ENCODE results near the gene HS6ST2.

The HS6ST2 gene

DNA sequence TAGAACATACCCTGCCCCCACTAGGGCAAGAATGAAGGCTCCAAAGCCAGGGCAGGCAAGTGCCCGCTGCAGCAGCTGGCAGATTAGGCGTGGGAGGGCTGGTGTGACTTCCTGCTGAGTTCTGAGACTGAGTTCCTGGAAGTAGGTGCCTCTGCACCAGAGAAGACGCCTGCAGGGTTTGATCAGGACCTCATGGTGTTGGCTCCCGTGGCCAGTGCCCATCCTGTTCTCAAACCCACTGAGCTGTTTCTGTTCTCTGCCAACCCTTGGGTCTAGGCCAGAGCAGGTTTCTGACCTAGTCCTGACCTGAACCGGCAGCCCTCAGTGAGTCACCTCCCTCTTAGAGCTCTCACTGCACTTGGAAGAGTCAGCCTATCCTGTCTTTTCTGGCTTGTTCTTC lies 220.7 kb downstream of the HS6ST2 start:
- DNase-seq: no peak

DNA sequence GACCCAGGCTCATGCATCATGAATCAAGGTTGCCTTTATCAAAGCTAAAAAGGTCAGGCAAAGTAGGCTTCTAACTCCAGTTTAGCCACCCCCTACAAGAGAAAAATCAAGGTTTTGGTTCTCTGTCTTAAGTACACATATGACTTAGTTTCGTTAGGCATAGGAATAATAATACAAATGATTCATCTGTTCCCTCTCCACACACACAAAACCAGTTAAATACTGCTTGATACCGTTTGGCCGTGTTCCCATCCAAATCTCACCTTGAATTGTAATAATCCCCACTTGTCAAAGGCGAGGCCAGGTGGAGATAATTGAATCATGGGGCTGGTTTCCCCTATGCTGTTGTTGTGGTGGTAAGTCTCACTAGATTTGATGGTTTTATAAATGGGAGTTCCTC lies 226.2 kb downstream of the HS6ST2 start:
- DNase-seq: no peak

DNA sequence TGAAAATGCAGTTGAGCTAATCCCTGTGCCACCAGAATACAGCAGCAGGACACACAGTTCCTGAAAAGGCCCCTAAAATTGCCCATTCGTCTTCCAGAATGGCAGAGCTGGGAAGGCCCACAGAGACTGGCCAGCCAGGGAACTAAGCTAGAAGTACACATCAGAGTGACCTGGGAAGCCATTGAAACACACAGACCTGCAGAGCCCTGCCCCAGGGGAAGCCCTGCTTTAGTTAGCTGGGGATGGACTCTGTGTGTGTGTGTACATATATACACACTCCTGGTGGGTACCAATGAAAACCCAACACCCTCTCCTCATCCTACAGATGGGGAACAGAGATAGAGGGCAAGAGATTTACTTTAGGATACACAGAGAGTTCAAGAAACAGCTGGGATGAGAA lies 227.7 kb downstream of the HS6ST2 start:
- DNase-seq: no peak

DNA sequence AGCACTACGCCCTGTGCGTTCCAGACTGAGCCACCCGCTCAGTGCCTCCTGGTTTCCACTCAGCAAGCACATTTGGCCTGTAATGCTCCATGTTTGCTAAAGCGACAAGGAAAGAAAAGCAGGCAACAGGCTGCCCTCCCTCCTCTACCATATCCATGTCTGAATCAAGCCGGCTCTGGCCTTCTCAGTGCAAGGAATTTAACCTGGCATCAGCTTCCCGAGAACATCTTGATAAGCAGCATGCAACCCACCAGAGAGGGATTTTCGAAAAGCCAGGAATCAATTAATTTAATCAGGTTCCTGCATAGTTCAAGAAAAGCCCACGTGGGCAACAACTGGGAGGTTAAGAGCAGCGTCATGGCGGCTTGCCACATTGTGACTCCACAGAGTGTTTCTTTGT lies 228.2 kb downstream of the HS6ST2 start:
- DNase-seq: no peak

DNA sequence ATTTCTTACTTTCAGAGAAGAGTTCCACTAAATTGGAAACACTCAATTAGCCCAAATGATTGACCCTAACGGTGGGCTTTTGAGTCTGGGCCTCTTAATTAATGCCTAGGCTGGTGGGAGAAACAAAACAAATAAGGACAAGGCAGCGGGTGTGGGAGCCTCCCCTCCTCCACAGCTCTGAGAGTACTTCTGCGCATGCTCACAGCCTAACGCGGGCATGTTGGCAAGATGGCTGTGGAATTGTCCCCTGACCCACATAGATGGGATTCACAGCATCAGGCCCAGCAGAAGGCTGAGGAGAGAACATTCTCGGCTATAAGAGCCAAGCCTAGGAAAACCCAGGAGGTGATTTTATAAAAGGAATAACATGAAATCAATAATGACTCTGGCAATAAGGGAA lies 230.1 kb downstream of the HS6ST2 start:
- DNase-seq: no peak

DNA sequence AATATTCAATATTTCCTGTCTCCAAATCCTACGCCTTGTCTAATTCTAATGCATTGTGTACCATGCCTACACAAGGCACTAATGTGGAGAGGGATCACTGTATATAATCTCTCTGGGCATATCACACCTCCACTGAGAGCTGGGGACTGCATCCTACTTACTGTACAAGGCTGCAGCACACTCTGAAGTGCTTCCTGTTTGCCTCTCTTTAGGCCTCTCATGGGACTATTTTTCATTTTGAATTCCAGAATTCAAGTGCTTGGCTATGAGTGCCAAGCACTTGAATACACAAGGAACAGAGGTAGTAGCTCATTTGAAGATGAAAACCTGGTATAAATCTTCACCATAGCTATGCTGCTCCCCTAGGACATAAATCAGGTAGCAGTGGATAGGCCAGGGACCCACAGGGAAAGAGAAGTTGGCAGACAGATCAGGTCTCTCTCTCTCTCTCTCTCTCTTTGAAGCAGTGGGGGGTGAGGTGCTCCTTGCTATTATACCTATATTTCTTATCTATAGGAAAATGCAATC lies 239.9 kb downstream of the HS6ST2 start:
- no peak for DNase-seq

DNA sequence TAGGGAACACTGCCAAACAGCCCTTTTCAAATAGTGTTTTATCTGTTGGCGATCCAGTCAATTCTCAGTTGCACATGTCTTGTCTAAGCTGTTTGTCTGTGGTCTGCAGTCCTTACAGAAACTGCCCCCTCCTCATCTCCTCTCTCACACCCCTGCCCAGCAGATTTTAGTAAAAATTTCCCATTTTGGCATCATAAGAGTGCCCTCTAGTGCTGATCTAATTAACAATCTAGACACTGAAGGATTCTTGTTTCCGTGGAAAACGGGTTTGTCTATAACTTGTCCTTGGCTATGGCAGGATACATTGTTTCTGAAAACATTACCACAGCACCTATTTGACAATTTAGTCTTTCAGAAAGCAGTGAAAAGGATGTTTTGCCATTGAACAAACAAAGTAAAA lies 242.4 kb downstream of the HS6ST2 start:
- DNase-seq: no peak

DNA sequence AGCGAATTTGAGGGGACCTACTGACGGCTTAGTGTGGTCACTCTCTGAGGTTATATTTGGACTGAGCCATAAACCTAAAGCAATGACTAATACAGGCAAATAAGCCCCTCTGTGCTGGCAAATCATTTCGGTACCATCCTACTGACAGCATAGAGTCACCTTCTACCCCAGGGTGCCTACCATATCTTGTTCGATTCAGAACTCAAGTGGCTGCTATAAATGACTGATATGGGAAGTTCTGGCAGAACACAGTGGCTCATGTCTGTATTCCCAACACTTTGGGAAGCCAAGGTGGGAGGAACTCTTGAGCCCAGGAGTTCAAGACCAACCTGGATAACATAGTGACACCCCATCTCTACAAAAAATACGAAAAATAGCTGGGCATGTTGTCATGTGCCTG lies 243.5 kb downstream of the HS6ST2 start:
- no peak for DNase-seq

DNA sequence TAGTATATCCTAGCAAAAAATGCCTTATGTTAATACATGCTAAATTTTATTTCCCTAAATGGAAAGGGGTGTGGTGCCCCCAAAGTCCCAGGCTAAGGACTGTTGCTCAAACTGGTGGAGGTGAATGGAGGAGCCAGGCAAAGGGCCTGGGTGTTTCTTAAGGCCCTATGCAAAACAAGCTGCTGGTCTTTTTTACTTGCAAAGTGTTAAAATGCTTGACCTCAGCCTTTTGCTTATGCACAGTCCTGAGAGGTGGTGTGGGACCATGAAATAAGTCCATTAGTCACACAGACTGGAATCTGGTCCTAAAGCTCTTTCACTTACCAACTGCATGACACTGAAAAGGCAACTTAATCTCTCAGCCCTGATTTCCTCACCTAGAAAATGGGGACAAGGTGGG lies 246.1 kb downstream of the HS6ST2 start:
- no peak for DNase-seq

DNA sequence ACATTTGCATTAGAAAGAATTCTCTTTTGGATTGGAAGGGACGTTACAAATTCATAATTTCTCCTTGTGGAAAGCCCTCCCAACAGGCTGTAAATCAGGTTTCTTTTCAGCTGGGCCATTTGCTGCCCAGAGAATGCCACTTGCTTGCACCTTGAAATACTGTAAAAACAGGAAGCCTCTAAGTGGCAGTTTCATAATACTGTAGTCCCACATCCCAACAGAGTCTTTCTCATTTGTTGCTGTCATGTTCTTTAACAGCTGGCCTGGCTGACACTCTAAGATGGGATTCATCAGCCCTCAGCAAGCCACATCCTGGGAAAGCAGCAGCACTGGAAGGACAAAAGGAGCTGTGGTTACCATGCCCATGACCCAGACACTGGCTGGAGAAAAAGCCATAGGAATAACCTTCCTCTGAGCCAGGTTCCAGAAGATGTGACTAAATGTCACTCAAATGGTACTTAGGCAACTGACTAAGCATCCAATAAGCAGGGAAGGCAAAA lies 247.7 kb downstream of the HS6ST2 start:
- no peak for DNase-seq

DNA sequence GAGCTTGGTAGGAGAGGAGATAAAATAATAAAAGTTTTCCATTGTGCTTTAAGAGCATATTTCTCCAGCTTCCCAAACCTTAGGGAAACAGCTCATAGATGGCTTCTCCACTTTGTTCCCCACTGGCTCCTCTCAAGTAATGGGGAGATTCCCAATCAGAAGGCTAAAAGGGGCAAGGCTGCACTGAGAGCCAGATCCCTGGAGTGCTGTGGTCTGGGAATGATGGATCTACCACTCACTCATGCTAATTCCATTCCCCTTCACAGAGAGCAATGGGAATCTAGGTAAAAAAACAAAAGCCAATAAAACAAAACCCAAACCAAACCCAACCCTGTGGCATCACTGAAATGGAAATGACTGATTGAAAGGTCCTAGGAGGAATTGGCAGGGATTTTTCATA lies 249.9 kb downstream of the HS6ST2 start:
- no peak for DNase-seq

DNA sequence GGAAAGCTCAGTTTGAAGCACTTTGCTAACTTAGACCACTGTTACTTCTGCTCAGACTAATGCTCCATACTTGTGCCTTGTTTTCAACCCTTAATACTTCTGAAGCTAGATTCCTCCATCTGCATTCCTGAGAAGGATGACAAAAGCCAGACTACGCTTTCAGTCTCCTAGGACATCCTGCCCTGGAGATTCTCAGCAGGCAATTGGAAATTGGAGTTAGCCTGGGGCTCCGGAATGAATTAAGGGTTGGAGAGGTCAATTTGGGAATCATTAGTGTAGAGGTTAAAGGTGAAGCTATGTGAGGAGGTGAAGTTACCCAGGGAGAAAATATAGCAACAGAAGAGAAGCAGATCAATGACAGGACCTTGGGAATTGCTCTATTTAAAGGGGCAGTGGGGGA lies 253.7 kb downstream of the HS6ST2 start:
- DNase-seq: no peak

DNA sequence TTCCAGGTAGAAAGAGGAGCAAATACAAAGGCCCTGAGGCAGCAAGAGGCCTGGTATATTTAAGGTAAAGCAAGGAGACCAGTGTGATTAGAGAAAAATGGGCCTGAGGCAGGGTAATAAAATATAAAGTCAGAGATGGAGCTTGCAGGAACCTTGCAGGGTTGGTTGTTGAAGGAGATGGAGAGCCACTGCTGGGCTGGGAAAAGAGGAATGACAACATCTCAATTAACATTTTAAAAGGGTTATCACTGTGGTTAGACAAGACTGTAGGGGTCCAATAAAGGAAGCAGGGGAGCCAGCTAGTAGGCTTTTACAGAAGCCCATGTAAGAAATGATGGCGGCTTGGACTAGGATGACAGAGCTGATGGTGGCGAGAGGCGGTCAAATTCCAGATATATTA lies 264.0 kb downstream of the HS6ST2 start:
- DNase-seq: no peak

DNA sequence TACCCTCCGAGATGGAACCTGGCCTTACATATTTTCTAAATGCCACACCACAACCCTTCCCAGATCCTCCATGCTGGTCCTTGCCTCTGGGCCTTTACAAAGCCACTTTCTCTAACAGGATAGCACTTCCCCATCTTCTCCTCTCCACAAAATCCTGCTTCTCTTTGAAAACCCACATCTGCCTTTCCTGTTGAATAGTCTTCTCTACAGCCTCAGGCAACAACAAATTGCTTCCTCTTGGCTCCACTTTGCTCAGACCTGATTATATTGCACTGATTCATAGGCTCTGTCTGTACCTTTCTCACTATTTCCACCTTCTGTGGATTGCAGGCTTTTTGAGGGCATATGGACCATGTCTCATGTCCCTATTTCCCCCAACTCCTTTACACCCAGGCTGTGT lies 265.9 kb downstream of the HS6ST2 start:
- no peak for DNase-seq

DNA sequence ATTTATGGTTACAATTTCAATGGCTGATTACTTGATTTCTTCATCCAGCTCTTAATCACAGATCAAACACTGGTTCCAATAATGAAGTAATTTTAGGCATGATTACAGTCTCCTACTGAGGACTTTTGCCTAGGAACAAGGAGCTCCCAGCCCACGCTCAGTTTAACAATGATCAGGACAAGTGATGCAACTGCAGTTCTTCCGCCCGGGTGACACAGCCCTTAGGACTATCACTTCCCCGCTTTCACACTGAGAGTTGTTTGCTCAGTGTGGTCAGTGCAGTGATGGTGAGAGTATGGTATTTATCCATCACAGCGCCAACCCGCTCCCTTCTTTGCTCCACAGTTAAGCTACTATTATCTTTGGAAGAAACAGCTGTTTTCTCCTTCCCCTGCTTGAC lies 266.4 kb downstream of the HS6ST2 start:
- no peak for DNase-seq

DNA sequence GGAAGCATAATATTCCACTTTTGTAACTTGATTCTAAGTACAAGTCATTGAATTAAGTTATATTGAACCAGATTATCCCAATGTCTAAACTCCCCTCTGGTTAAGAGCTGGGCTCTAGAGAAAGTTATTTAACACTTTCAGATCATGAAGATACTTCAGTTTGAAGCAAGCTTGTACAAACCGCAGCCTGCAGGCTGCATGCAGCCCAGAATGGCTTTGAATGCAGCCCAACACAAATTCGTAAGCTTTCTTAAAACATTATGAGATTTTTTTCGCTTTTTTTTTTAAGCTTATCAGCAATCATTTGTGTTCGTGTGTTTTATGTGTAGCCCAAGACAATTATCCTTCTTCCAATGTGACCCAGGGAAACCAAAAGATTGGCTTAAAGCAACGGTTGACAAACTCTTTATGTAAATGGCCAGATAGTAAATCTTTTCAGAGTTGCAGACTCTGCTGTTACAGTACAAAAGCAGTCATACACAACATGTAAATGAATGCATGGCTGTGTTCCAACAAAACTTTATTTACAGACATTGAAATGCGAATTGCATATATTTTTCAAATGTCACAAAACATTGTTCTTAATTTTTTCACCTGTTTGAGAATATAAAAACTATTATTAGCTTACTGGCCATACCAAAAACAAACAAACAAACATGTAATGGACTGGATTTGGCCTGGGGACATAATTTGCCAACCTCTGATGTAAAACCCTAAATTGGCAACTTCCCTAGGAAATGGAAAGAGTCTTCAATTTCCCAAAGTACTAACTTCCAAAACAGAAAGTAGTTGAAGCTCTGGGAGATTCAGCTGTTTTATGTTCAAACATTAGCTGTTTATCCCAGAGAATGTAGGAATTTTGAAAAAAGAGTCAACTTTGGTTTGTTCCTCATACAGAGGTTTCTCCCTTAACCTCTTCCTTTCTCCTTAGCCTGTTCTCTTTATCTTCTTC lies 268.5 kb downstream of the HS6ST2 start:
- no peak for DNase-seq

DNA sequence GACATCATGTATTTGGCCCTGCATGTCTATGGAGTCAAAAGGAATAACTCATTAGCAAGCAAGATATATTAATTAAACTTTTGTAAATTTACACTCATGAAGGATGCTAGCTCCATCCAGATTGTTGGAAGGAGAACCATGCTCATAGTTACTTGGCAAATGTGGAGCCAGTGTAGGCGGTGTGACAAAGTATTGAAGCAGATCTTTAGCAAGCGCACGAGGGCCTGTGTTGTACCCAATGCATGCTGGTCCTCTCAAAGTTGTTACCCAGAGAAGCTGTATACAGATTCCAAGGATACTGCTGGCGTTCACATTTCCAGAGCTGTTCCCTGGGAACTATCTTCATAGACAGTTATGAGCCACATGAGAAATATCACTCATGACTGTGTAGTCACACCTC lies 273.2 kb downstream of the HS6ST2 start:
- DNase-seq: no peak

DNA sequence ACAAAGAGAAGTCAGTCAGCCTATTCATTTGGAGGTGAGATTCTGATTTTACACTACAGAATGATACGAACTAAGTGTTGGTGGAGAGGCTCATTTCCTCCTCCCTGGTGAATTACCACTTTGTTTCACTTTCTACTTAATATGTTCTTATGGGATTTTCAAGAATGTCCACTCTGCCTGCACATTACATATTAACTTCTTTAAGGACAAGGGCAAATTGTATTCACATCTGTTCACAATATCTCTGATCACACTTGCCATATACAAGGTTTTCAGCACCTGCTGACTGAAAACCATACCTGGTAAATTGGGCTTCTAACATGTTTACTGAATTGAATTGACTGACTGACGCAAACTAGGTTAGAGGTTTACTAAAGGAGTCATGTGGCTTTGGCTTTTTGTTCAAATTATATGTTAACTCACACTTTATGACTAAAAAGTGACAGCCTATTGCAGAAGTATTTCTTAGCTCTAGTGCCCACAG lies 281.2 kb downstream of the HS6ST2 start:
- DNase-seq: no peak

DNA sequence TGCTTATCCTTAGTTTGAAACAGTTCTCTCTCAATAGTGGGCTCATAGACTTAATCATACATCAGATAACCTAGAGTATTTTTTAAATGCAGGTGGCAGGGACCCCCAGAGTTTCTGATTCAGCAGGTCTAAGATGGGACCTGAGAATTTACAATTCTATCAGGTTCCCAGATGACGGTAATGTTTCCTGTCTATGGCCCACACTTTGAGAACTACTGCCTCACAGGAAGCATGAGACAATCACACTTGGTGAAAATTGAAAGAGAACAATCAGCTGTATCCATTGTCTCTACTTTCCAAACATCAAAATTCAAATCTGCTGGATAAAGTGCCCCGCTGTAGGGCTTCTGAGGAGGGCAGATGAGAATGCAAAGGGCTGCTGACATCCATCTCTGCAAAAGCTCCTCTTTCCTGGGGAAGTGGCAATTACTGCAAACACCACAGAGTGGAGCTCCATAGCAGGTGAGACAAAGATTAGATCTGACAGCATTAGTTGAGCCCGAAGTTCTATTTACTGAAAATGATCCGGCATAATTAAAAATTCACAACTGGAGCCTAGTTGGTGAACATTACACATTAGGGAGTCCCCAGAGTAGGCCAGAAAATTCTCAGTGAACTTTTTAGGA lies 281.8 kb downstream of the HS6ST2 start:
- peak; percentile 24 for DNase-seq

DNA sequence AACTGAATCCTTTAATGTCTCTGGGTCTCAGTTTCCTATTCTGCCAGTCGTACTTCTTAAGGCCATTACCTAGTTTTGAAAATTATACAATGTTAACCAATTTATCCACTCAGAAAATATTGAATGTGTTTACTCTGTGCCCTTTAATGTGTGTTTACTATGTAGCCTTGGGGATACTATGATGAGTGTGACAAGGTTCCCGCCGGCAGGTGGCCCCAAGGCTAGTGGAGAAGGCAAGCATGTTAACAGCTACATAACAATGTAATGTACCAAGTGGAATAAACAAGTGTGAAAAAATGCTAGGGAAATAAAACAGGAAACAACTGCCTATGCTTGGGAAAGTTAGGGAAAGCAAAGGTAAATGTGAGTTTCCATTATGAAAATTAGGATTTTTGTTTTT lies 282.3 kb downstream of the HS6ST2 start:
- no peak for DNase-seq

DNA sequence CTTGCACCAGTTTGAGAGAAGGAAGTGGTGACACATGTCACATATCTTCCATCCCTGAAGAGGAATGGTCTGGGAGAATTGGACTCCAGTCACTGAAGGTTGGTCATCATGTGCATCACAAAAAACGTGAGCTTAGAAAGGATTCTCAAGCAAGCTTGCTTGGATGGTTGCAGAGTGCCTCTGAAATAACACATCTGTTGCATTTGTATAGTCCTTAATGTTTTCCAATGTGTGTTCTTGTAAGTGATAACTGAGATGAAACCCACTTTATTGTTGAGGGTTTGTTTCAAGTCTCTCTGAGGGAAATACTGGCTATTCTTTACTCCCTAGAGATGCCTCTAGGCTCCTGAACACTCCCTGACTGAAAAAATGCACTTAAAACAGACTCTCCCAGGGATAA lies 285.1 kb downstream of the HS6ST2 start:
- DNase-seq: no peak

DNA sequence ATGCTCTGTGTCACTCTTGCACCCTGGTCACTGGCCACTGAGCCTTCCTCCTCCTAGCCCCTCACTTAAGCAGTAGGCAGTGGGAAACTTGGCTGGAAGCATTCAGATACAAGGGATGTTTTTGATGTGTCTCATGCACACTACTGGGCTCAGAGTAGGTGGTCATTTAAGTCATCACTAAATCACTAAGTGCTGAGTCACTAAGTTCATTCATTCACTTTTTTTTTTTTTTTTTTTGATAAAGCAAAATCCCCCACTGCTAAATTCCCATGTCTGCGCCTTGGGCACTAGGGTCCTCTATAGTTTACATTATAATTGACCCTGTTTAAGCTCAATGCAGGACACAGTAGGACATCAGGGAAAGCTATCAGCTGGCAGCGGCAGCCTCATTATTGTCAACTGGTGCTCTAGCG lies 287.2 kb downstream of the HS6ST2 start:
- no peak for DNase-seq

DNA sequence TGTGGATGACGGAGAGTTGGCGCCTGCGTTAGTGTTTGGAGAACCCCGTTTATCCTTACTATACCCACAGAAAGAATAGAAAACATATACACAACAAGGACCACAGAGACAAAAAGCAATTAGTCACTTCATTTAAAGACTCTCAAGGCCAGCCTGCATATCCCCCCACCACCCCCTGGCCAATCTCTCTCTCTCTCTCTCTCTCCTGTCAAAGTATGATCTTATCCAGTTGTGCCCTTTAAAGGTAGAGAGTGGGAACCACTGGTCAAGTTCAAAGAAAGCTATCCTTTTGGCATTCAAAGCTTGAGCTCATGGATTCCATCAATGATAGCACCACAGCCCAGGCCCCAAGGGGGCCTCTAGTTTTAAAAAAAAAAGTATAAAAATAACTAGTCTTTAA lies 289.3 kb downstream of the HS6ST2 start:
- DNase-seq: no peak

DNA sequence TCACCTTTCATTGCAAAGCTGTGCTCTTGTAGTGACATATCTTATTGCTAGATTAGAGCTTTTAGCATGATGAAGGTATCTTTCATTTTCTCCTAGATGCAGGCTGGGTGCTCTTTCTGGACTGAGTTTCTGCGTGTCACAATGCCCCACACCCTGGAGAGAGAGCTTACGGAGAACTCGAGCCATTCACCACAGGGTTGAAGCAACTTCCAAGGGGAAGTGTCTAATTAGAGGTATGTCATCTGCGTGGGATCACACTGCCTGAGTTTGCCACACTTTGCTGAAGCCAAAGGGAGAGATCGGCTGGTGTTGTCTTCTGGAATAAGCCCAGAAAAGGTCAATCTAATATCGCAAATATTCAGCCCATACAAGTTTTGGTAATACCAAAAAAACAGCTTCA lies 290.3 kb downstream of the HS6ST2 start:
- DNase-seq: no peak

All from NCI-H2171 treated with DMSO at 0.1 percent for 48 hours (cell line).